DMS53 (cell line): ENCODE data around the gene PIP5KL1.

Experiments used
- DNase-seq: peaks from one replicate; lab custom pipeline; 2025; lab: John Stamatoyannopoulos, UW

Gene PIP5KL1

GRCh38 chr9:127949827-127950512 is 19.4 kb upstream of the PIP5KL1 start:
- no peak for DNase-seq

GRCh38 chr9:127947841-127948710 is 17.5 kb upstream of the PIP5KL1 start:
- DNase-seq = no peak

GRCh38 chr9:127946728-127947127 is 16.2 kb upstream of the PIP5KL1 start:
- DNase-seq = no peak

- DNase-seq = no peak
Observed at GRCh38 chr9:127945942-127946341, 15.4 kb upstream of the PIP5KL1 start.

GRCh38 chr9:127945338-127945737 is 14.8 kb upstream of the PIP5KL1 start:
- no peak for DNase-seq

- no peak for DNase-seq
Observed at GRCh38 chr9:127944586-127945218, 14.1 kb upstream of the PIP5KL1 start.

GRCh38 chr9:127943731-127944144 is 13.2 kb upstream of the PIP5KL1 start:
- DNase-seq = peak; percentile 97

GRCh38 chr9:127943011-127943662 is 12.6 kb upstream of the PIP5KL1 start:
- no peak for DNase-seq

GRCh38 chr9:127942216-127943010 is 11.8 kb upstream of the PIP5KL1 start:
- DNase-seq = peak; percentile 80

GRCh38 chr9:127941961-127942215 is 11.3 kb upstream of the PIP5KL1 start:
- DNase-seq = no peak

GRCh38 chr9:127941062-127941960 is 10.7 kb upstream of the PIP5KL1 start:
- DNase-seq = no peak

- no peak for DNase-seq
Observed at GRCh38 chr9:127940593-127940992, 10.0 kb upstream of the PIP5KL1 start.

GRCh38 chr9:127938298-127938690 is 7.7 kb upstream of the PIP5KL1 start:
- peak; percentile 75 for DNase-seq

- DNase-seq = peak; percentile 97
Observed at GRCh38 chr9:127937388-127938297, 7.1 kb upstream of the PIP5KL1 start, which contains the start of gene DPM2. Gene DPM2, minus strand, starts transcription at chr9:127937854. Its CDS starts 34 bp downstream, at chr9:127937820.

- no peak for DNase-seq
Observed at GRCh38 chr9:127937056-127937387, 6.4 kb upstream of the PIP5KL1 start.

- no peak for DNase-seq
Observed at GRCh38 chr9:127936347-127936852, 5.8 kb upstream of the PIP5KL1 start.

- DNase-seq = no peak
Observed at GRCh38 chr9:127935765-127936221, 5.2 kb upstream of the PIP5KL1 start.

- no peak for DNase-seq
Observed at GRCh38 chr9:127934986-127935385, 4.4 kb upstream of the PIP5KL1 start.

GRCh38 chr9:127934248-127934647 is 3.7 kb upstream of the PIP5KL1 start:
- DNase-seq = no peak
